DMS153 treated with DMSO at 0.1 percent for 48 hours (cell line): ENCODE measurements around the gene SMARCD3.

Experiments
- DNase-seq: peaks from one replicate; lab custom pipeline; 2025; ENCODE audit not compliant: unreplicated experiment; lab: John Stamatoyannopoulos, UW

SMARCD3 gene

DNA sequence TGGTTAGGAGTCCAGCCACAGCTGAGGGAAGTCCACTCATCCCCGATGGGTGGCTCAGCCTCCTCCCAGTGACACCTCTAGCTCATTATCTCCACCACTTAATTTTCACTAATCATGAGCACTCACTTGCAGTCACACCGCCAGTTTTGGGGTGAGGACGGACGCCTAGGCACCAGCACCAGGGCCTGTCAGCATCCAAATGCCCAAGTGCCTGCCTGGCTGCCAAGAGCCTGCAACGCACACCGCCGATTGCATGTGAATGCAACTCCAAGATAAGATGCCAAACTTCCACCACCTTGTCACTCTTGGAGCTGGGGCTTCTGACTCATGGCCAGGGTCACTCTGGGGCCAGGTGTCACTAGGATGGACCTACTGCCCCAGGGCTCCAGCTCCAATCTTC is 24.4 kb upstream of the SMARCD3 start:
- no peak for DNase-seq

DNA sequence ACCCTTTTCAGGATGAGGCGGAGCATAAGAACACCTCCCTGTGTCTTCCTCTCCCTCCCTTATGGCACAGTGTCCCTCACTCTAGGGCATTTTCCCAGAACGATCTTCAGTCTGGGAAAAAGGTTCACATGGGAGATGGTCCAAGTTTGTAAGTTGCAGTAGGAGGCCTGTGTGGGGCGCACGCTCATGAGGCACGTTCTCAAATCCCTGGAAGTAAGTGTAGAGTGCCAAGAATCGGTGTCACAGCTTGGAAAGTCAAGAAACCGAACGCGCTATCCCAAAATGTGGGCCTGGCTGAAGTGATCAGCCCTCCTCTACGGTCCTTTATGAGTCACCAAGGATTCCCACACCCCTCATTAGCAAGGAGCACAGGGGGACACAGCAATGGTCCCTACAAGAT is 23.9 kb upstream of the SMARCD3 start:
- no peak for DNase-seq

DNA sequence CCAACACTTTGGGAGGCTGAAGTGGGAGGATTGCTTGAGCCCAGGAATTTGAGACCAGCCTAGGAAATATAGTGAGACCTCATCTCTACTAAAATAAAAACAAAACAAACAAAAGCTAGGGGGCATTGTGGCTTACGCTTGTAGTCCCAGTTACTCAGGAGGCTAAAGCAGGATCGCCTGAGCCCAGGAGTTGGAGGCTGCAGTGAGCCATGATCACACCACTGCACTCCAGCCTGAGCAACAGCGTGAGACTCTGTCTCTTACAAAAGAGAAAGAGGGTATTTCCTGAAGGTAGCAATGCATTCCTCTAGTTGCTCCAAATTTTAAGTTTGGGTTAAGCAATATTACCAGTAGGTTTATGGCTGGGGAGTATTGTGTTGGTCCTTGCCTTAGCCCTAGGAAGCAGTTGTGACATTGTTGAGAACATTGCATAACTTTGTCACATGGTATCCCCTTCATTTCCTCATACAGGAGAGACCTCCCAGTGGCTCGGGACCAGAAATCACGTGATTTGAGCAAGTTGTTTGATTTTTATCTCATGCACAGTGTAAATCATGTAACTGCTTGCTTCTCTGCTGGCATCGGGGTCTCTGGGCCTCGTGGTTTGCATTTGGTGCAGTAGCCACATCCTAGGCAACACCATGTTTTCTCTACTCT is 23.3 kb upstream of the SMARCD3 start:
- no peak for DNase-seq

DNA sequence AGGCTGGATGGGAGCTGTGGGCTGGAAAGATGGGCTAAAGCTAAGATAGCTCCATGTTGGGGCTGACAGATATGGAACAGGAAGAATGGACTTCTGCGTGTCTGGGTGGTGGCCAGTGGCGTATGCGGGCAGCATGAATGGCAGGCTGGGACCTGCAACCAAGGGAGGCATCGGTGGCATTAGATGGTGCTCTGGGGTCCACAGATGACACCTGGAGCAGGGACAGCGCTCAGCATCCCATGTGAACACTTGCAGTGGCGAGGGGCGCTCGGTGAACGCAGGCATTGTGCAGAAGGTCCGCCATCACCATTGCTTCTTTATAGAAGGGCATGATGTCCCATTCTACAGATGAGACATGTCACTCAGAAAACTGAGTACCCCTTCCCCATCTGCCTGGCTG is 21.0 kb upstream of the SMARCD3 start:
- DNase-seq: no peak

DNA sequence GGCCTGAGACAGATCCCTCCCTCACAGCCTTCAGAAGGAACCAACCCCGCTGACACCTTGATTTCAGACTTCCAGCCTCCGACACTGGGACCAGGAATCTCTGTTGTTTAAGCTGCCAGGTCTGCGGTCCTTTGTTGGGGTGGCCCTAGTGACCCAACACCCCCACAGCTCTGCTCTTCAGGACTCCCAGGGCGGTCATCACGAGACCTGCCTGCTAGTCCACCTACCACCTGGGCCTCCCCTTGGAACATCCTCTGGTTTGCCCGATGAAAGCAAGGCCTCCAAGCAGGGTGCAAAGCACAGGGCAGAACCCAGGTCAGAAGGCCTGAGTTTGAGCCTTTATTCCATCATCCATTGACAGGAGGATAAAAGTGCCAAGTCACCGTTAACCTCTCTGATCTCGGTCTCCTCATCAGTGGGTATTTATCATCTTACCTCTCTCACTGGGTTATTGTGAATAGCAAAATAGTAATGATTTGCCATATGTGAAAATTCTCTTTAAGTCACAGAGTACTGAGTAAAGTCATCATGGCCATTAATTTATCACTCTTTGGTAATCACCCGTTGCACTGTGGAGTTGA is 16.9 kb upstream of the SMARCD3 start:
- no peak for DNase-seq

DNA sequence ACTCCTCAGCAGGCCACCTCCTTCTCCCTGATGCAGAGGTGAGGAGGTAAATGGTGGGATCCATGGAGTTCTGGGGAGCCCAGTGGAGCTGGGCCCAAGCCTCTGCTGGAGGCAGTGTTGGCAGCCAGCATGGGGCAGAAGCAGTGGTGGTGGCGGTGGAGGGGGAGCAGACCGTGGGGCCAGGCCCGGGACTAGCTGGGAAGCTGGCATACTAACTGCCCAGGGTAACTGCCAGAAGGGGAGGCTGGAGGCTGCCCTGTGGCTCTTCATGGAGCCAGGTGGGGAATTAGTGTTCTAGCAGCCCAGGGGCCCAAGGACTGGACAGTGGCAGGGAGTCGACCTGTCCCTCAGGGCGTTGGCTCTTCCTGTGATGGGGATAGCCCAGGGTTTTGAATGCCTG is 16.1 kb upstream of the SMARCD3 start:
- DNase-seq: no peak

DNA sequence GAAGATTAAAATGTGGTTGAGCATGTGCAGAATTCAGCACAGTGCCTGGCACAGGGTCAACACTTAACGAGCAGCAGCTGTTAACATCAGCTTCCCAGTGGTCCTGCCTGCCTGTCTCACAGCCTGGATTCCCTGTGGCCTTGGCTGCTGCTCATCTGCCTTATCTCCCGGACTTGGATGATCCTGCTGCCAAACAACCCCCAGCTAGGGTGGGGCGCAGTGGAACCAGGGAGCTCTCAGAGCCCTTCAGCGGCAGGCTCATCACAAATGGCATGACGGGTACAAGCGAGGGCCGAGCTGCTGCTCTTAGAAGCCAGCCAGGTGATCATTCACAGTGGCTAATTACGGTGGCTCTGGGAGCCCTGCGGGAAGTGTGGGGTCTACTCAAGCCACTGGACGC is 13.0 kb upstream of the SMARCD3 start:
- DNase-seq: no peak

DNA sequence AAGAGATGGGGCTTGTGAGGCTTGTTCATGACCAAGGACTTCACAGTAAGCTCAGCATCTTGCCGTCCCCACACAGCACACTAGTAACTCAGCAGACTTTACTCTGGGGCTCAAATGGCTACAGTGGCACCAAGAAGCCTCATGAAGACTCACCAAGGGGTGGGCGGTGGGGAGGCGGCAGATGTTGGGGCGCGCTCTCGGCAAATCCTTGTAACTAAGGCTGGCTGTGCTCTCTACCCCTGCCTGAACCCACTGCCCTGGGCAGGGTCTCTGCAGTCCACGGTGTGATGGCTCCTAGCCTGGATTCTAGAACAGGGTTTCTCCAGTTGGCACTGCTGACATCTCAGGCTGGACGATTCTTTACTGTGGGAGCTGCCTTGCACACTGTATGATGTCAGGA is 12.4 kb upstream of the SMARCD3 start:
- no peak for DNase-seq

DNA sequence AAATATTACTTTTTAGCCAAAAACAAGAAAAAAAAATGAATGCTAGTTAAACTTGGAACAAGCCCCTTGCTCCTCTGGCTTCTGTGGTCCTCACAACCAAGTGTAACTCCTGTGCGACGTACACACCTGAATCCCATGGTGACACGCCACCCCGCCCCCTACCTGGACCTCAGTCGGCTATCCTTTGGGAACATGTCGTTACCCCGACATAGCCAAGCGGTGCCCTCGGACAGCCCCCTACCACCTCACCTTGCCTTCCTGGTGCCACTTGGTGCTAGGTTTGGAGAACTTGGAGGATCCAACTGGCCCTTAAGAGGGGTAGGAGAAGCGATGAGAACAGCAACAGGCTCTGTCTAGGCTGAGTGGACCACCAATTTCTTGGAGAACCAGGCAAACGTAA is 12.0 kb upstream of the SMARCD3 start:
- DNase-seq: no peak

DNA sequence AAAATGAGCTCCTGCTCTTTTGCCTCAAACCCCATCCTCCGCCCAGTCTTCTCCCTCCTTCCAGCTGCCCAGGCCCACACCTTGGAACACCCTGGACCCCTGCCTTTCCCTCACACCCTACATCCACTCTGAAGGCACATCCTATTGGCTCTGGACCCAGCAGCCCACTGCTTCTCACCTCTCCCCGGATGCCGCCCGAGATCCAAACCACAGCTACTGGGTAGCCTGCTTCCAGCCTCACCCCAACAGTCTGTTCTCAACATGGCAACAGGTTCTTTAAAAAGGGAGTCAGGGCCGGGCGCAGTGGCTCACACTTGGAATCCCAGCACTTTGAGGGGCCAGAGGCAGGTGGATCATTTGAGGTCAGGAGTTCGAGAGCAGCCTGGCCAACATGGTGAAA is 9.5 kb upstream of the SMARCD3 start:
- DNase-seq: no peak

DNA sequence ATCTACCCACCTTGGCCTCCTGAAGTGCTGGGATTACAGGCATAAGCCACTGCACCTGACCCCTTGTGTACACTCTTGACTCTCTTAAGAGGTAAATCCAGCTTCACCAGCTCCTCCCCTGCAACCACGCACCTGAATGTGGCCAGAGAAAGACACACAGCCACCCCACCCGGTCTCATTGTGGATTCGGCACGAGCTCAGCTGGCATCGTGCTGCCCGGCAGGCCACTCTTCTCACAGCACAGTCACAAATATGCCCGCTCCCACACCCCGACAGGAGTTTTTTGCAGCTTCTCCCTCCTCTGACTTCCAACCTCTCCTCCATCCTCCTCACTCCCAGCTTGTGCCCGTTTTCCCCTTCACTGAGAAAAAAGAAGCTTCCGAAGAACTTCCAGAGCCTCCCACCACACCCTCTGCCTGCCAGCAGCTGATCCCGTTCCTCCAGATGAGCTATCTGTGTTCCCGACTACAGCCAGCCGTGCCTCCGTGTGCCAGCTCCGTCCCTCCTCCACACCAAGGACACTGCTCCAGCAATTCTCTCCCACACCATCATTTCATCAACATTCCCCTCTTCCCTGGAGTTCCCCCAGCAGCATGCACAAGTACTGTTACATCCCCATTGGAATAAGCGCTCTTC is 8.0 kb upstream of the SMARCD3 start:
- DNase-seq: no peak

DNA sequence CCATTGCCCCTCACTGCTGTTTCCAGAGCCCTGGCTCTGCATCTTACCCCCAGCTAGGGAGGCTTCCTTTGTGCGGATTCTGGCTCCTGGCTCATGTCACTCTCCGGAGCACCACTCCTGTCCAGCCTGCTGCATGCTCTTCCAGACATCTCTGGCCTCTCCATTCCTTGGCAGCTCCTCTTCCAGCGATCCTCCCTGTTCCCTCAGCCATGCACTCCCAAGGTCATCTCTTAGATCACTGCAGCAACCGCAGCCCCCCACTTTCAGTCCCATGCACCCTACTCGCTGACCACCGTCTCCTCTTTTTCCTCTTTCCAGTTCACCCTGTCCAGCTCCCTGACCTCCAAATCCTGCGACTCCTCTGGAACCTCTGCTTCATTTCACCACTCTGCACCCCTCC is 6.9 kb upstream of the SMARCD3 start:
- DNase-seq: no peak

DNA sequence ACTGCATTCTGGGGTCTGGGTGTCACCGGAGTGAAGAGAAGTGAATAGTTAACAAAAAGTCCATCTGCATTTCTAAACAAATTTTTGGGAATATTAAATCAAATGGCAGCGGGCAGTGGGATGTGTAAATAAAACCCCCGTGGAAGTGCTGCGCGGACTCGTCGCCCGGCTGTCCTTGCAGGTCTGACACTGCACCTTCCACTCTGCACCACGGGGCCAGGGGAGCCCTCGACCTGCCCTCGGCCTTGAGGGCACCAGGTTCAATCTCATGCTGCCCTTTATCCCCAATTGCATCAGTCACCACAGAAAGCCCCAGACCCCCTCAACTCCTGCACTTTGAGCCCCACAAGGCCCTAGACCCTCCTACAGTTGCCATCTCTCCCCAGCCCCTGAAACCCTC is 6.4 kb upstream of the SMARCD3 start:
- DNase-seq: no peak

DNA sequence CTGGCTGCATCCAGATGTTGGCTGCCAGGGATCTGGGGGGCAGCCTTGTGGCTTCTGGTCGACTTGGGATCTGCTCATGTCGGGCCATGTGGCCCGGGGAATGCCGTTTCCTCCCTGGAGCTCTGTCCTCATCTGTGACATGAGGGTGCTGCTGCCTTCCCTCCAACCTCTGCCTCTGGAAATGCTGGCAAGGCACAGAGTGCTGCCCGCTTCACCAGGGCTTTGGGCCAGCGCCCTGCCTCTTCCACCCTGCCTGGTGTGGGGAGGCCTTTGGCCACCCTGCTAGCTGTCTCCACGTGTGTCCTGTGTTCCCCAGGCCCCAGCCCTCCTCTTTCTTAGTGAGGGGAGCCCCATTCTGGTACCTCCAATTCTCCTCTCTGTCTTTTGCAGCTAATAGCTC is 5.8 kb upstream of the SMARCD3 start:
- DNase-seq: no peak

DNA sequence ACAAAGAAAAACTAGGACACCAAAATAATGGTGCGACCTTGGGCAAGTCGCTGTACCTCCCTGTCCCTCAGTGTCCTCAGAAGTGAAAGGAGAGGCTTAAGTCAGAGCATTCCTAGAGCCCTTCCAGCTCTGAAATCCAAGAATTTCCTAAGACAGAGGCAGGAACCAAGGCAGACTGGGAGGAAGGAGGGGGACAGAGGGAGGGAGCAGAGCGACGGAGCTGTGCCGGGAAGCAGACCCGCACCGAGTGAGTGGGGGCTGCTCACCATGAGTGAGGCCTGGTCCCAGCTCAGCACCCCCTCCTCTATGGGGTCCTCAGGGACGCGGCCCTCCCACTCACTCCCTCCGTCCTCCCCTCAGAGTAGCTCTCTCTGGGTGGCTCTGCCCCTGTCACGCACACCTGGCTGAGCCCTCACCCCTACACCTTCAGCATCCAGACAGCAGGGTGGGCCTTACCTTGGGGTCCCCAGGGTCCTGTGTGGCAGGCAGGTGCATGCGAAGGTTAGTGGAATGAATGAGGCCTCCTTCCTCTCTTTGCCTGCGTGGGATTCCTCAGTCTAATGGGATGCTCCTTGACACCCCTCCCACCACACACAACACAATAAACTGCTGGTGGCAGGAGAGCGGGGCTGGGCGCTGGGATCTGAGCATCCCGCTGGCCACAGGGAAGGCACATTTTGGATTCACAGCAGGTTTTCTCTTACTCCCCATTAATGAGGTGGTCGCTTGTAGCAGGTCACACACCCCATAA is 4.6 kb upstream of the SMARCD3 start:
- DNase-seq: no peak

DNA sequence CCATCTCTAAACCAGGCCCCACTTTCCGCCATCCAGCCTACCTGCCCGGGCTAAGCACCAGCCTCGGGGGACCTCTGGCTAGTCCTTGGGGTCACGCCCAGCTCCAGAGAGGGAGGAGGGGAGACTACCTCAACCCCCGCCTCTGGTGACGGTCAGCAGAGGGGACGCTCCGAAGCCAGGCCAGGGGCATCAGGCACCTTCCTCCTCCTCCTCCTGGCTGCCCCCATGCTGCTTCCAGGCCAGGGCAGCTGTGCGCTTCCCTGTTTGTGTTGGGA is 4.0 kb upstream of the SMARCD3 start:
- no peak for DNase-seq

DNA sequence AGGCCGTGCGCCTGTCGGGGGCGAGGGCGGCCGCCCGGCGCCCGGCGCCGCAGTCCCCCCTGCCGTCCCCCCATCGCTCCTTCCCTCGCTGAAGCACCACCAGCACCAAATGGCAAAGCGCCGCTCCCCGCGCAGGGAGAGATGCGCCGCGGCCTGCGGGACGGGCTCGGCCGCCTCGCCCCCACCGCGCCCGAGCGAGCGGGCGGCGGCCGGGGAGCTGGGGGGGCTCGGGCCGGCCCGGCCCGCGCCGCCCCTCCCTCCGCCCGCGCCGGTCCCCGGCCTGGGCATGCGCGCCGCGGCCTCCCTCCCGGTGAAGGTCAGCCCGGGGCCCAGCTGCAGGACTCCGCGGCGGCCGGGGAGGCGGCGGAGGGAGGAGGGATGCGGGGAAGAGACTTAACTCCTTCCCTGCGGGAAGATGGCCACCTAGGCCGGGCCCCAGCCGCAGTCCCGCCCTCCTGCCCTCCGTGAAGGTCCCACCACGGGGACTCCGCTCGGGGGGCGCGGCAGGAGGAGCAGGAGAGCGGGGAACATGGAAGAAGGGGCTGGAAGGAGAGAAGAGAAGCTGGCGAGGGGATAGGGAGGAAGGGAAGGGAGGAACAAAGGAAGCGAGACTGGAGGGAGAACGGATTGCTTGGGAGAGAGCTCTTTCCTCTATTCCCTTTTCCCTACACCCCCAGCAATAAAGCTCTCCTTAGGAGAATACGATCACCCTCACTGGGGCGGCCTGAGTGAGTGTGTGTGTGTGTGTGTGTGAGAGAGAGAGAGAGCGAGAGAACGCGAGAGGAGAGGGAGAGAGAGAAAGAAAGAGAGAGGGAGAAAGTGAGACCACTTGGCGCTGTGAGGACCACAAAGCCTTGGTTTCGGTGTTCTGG is 3.4 kb upstream of the SMARCD3 start:
- DNase-seq: no peak

DNA sequence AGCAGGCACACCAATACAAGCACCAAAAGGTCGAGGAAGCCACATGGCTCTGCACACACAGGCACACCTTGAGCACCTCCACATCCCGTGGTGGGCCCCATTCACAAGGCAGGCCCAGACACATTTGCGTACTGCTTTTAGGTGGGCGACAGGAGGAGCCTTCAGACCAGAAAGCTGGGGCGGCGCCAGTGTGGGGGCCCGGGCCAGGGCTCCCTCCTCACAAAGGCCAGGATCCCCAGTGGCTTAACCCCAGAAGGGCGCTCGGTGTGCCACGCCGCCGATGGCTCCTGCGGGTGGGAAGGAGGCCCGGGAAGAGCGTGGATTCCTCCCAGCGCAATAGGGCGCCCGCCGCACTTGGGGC is 2.8 kb upstream of the SMARCD3 start:
- no peak for DNase-seq

DNA sequence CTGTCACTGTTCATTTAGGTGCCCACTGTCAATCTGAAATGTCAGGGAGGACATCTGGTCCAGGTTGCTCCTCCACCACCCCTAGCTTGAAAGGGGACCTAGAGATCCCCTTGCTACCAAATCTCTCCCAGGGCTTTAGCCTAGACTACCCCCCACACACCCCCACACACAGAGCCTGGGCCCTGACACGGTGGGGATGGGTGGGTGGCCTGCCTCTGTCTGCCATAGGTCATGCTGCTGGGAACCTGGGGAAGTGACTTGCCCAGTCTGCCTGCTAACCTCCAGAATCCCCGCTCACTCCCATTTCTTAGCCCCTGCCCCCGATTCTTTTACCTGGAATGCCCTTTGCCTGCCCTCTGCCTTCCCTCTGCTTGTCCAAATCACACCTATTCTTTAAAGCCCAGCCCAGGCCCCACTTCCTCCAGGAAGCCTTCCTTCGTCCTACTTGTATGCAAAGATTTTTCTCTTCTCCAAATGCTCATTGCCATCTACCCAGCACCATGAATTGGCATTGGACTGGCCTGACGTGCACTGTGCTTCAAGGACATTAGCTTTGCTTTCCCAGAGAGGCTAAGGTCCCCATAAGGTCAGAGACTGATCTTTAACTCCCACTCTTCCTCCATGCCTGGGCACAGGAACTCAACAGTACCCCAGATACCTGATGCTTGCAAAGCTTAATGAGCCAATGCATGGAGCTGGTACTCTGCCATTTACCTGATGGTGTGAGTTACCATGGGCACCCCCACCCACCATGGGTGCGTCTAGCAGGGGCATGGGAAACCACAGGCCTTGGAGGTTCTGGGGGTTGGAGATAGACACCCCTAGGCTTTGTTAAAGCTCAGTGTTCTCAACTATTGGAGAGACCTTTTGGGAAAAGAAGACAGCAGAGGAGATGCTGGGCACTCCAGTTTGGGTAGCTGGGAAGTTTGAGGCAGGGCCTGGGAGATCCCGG is 2.0 kb upstream of the SMARCD3 start:
- DNase-seq: no peak

DNA sequence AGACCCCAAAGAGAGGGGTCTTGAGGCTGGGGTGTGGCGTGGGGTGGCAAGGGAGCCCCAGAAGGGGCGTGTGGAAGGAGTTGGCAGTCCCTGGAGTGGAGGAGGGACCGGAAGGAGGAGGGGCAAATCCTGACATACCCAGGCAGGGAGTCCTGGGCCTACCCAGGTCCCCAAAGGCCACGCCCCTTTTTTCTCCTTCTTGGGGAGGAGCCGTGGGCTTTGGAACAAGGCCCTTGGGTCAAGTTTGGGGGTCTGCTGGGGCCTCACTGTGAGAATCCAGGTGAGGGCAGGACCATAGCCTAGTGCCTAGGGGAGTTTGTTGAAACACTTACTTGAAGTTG is 1.2 kb upstream of the SMARCD3 start:
- no peak for DNase-seq
